Esophagus muscularis mucosa (tissue), 4 donors: ENCODE data around the gene MOSMO. TPM values are rescaled to one million over a fixed set of nuclear protein-coding genes. Genes with fewer than 3 reads are reported as not detected.

Experiments
- DNase-seq: peaks from one replicate; pipeline ENCODE4 v3.0.0-alpha.2; 2017; ENCODE audit errors: extremely low spot score
- H3K27ac ChIP-seq, 4 donors: fragments of 200-600 bp; sonication (generic); replicated peaks in 1 of 4; 1 replicate in 3 of 4; 2 replicates in 1 of 4; pipeline ENCODE4 v1.5.1; 2016 to 2019; ENCODE audit warnings: mild to moderate bottlenecking in 1 of 4
- H3K27me3 ChIP-seq, 4 donors: fragments of 200-600 bp; sonication (generic); one replicate each; pipeline versions ENCODE4 v1.5.1 to v1.6.0; 2016 to 2019
- H3K36me3 ChIP-seq, 4 donors: fragments of 200-600 bp; sonication (generic); one replicate each; pipeline ENCODE4 v1.5.1; 2016 to 2019
- H3K4me1 ChIP-seq, 4 donors: fragments of 200-600 bp; sonication (generic); one replicate each; pipeline ENCODE4 v1.5.1; 2016 to 2019
- H3K4me3 ChIP-seq, 4 donors: fragments of 200-600 bp; sonication (generic); 1 replicate in 2 of 4; 2 replicates in 2 of 4; pipeline ENCODE4 v1.5.1; 2016 to 2019; ENCODE audit warnings: mild to moderate bottlenecking in 4 of 4, moderate library complexity in 1 of 4
- H3K9me3 ChIP-seq, 4 donors: fragments of 200-600 bp; sonication (generic); 1 replicate in 3 of 4; 2 replicates in 1 of 4; pipeline ENCODE4 v1.5.1; 2016 to 2019
- CTCF ChIP-seq, 3 experiments: fragments of 200-600 bp in 2 of 3; fragments of 450-650 bp in 1 of 3; sonication (generic) in 2 of 3; IDR thresholded peaks; one replicate each; pipeline ENCODE4 v1.5.1; 2017 to 2019; ENCODE audit warnings: antibody characterized with exemption in 3 of 3, mild to moderate bottlenecking in 2 of 3, moderate library complexity in 1 of 3
- EP300 ChIP-seq: sonication (generic); formaldehyde crosslinking; IDR thresholded peaks from one replicate; pipeline ENCODE4 v1.6.1; 2017; ENCODE audit warnings: antibody characterized with exemption
- POLR2A ChIP-seq: fragments of 450-650 bp; IDR thresholded peaks from one replicate; pipeline ENCODE4 v1.6.1; 2017; ENCODE audit warnings: antibody characterized with exemption, moderate library complexity, mild to moderate bottlenecking, low read depth
- POLR2AphosphoS5 ChIP-seq, 2 donors: sonication (generic); formaldehyde crosslinking; IDR thresholded peaks; one replicate each; pipeline ENCODE4 v1.6.1; 2017; ENCODE audit warnings: antibody characterized with exemption in 2 of 2
- WGBS: methylation state at CpG from one replicate; pipeline ENCODE4 v1.1.5; 2018; 5-methylcytosine and 5-hydroxymethylcytosine counted together
- intact Hi-C: fragments of 100-400 bp; cut with DNase I; formaldehyde crosslinking; loops from one replicate; pipeline ENCODE4 v1.15.1; 2023
- total RNA-seq, 4 donors: library from RNA; depleted of rRNA; stranded (reverse); fragments of >200 nt; gene quantifications; one replicate each; pipeline versions ENCODE4 v1.1.0 to v1.2.1, GENCODE V29; 2016

MOSMO gene
- total RNA-seq = 10 to 100 TPM; 15.1 to 21.6 (median 17.6) TPM

- H3K27me3 ChIP-seq = no peaks in the 10 kb centered on the region
- TF ChIP-seq POLR2AphosphoS5 (IDR thresholded peaks at IDR 0.05) = peak in 1 of 2 donors; percentile 74
- TF ChIP-seq EP300 = no peak
- TF ChIP-seq POLR2A = peak; percentile 28
- peak in 1 of 3 experiments; percentile 8 for TF ChIP-seq CTCF (IDR thresholded peaks at IDR 0.05)
- WGBS = 0% methylated on average over 18 of the region's 78 CpGs
- peaks cover 30 to 45% (median 38%) of the 10 kb centered on the region in 4 donors for H3K4me1 ChIP-seq
- H3K36me3 ChIP-seq = no peaks in the 10 kb centered on the region
- no peaks in the 10 kb centered on the region for H3K9me3 ChIP-seq
- H3K27ac ChIP-seq = peak within 1 kb of the TSS; percentile 86 to 93 (median 92)
- no peak for DNase-seq
- H3K4me3 ChIP-seq = peak within 1 kb of the TSS; percentile 65 to 97 (median 90)
- intact Hi-C loops = no loop called here
Observed at GRCh38 chr16:22007509-22008214, at the start of gene MOSMO. TSS of gene MOSMO (plus strand) at chr16:22008111. CDS start at chr16:22008302, 191 bp downstream.

- DNase-seq = no peak
- H3K9me3 ChIP-seq = no peaks in the 10 kb centered on the region
- no peak overlapping the region for H3K4me3 ChIP-seq
- WGBS = 73% methylated on average over 3 of the region's 3 CpGs
- peaks cover 66 to 84% (median 82%) of the 10 kb centered on the region in 4 donors for H3K36me3 ChIP-seq
- no peak overlapping the region for H3K27ac ChIP-seq
- TF ChIP-seq POLR2A (no peak), CTCF (IDR thresholded peaks at IDR 0.05) (no peak), POLR2AphosphoS5 (IDR thresholded peaks at IDR 0.05) (no peak), EP300 (no peak)
- intact Hi-C loops = no loop called here
- H3K4me1 ChIP-seq = peaks cover 19 to 43% (median 28%) of the 10 kb centered on the region in 4 donors
- no peaks in the 10 kb centered on the region for H3K27me3 ChIP-seq
Observed at GRCh38 chr16:21959050-21959449, 48.9 kb upstream of the MOSMO start.

GRCh38 chr16:21962475-21962874, 45.4 kb upstream of the MOSMO start:
- 94% methylated on average over 5 of the region's 5 CpGs for WGBS
- Histone ChIP-seq H3K27me3 (no peaks in the 10 kb centered on the region), H3K4me3 (no peak overlapping the region), H3K36me3 (peaks cover 98 to 100% (median 99%) of the 10 kb centered on the region in 4 donors), H3K4me1 (peaks cover 0 to 11% (median 6%) of the 10 kb centered on the region in 4 donors), H3K9me3 (no peaks in the 10 kb centered on the region), H3K27ac (no peak overlapping the region)
- no peak for DNase-seq
- no peak for TF ChIP-seq EP300
- no peak for TF ChIP-seq CTCF (IDR thresholded peaks at IDR 0.05)
- TF ChIP-seq POLR2AphosphoS5 (IDR thresholded peaks at IDR 0.05) = no peak
- no peak for TF ChIP-seq POLR2A
- intact Hi-C loops = no loop called here

- Histone ChIP-seq H3K9me3 (no peaks in the 10 kb centered on the region), H3K27ac (no peak overlapping the region), H3K36me3 (peaks cover 85 to 100% (median 99%) of the 10 kb centered on the region in 4 donors), H3K27me3 (no peaks in the 10 kb centered on the region), H3K4me3 (no peak overlapping the region), H3K4me1 (peaks cover 0 to 6% (median 3%) of the 10 kb centered on the region in 4 donors)
- intact Hi-C loops = no loop called here
- TF ChIP-seq CTCF (IDR thresholded peaks at IDR 0.05) = no peak
- no peak for TF ChIP-seq POLR2A
- no peak for TF ChIP-seq EP300
- TF ChIP-seq POLR2AphosphoS5 (IDR thresholded peaks at IDR 0.05) = no peak
- 81% methylated on average over 3 of the region's 3 CpGs for WGBS
- no peak for DNase-seq
Observed at GRCh38 chr16:21963887-21964286, 44.0 kb upstream of the MOSMO start.
